Astrocyte (in vitro differentiated cells and primary cell): ENCODE data around the gene ETV6.

ENCODE experiments used
- CTCF ChIP-seq: IDR thresholded peaks from 2 replicates; pipeline ENCODE4 v1.5.1; 2011; ENCODE audit warnings: low read depth, mild to moderate bottlenecking, inconsistent platforms, low read length, moderate library complexity; ENCODE audit not compliant: insufficient read depth
- EZH2 ChIP-seq: IDR thresholded peaks from 2 replicates; pipeline ENCODE4 v1.6.1; 2012; ENCODE audit warnings: mild to moderate bottlenecking, low read length, inconsistent platforms; ENCODE audit not compliant: insufficient read depth

DNA sequence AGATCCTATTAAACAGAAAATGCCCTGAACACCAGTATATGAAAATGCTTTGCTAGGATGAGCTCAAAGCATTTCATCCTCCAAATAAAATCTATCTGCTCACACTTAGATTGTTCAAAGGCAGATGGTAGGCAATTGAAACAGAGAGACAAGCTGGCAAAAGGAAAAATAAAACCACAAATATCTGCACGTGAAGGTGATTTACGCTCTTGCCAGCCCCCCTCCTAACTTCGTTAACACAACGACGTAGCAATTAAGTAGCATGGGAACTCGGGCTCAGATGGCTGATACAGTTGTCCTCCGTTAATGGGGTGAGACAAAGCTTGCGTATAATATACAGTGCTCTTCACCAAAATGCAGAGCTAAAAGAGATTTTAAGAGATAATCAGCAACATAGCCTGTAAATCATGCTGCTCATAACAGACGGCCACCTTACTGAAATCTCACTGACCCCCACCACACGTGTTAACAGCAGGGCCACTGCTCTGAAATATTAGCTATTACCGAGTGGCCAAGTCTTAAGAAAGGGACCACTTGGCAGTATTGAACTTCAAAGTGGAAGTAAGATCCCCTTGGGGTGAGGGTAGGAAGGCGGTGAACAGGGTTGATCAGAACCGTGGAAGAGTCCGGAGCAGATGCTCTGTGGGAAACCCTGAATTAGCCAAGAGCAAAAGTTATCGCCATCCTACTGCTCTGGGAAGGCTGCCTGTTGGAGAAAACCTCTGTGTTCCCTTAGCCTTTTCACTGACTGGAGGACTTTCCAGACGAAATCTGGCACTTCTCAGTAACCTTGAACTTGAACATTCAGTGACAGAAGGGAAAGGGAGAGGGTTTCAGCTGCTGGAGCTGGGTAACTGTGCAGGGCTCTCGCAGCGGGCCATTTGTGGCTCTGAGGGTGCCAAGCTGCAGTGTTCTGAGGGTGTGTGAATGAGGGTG is 23.1 kb downstream of the ETV6 start:
- TF ChIP-seq CTCF = no peak
- TF ChIP-seq EZH2 = no peak
